Inflammatory macrophage treated with lipopolysaccharide for 1 hour (primary cell): ENCODE data around the gene TK1.
"Not testable (repeated sequence)": the region's sequence is repeated elsewhere in the genome, so short reads cannot be mapped to it uniquely, and the experiment has no call there.

Experiments
- DNase-seq, 2 donors: peaks; one replicate each; pipeline ENCODE4 v3.0.0-alpha.2; 2020 to 2022

Gene TK1, protein sequence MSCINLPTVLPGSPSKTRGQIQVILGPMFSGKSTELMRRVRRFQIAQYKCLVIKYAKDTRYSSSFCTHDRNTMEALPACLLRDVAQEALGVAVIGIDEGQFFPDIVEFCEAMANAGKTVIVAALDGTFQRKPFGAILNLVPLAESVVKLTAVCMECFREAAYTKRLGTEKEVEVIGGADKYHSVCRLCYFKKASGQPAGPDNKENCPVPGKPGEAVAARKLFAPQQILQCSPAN

DNA sequence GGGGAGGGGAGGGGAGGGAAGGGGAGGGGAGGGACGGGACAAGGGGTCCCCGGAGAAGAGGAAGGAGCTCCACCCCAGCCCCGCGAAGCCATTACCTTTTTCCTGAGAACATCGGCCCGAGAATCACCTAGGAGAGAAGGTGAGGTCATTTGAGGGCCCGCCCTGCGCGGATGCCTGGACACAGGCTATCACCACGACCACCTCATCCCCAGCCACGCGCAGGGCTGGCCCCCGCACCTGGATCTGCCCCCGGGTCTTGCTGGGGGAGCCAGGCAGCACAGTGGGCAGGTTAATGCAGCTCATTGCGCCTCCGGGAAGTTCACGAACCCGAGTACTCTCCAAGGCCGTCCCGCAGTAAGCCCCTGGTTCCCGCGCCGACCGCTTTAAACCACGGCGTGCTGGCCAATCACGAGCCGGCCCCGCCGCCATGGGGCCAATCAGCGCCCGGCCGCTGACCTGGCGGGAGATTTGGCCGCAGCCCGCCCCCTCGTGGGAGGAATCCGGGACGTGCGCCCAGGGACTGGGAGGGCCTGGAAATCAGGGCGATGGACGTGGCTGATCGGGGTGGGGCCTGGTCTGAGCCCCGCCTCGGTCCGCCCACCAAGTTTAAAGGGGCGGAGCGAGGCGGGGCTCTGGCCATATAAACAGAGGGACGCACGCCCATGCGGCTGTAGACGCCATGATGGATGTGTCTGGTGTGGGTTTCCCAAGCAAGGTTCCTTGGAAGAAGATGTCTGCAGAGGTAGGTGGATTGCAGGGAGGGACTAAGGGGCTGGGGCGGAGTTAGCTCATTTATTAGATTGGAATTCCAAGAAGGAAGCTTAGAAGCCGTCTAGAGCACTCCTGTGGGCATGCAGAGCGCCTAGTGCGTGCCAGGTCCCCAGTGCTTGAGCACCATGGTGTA, at the start of gene TK1, which contains the start of gene AFMID:
Gene TK1 (minus strand): TSS at position 361 of the 904 bp plus-strand sequence. CDS start 58 bp downstream, at position 303.
Gene AFMID (plus strand): TSS at position 671 of the 904 bp plus-strand sequence. CDS start 9 bp downstream, at position 680.
- peak; percentile 98 to 99 for DNase-seq

DNA sequence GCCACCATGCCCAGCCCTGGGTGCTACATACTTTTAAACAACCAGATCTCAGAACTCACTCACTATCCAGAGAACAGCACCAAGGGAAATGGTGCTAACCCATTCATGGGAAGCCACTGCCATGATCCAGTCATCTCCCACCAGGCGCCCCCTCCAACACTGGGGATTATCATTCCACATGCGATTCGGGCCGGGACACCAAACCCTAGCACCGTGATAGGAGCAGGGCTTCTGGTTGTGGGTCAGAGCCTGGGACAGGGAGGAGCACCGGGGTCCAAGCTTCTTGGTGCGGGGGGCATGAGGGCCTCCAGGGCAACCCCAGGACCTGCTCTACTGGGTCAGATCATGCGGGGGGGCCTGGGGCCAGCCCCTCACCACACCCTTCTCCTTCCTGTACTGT, 49.0 kb upstream of the TK1 start:
- DNase-seq: no peak

DNA sequence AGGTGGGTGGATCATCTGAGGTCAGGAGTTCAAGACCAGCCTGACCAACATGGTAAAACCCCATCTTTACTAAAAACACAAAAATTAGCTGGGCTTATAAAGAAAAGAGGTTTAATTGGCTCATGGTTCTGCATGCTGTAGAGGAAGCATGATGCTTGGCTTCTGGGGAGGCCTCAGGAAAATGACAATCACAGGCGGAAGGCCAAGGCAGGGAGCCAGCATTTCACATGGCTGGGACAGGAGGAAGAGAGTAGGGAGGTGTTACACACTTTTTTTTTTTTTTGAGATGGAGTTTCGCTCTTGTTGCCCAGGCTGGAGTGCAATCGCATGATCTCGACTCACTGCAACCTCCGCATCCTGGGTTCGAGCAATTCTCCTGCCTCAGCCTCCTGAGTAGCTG, 48.2 kb upstream of the TK1 start:
- not testable (repeated sequence) for DNase-seq

DNA sequence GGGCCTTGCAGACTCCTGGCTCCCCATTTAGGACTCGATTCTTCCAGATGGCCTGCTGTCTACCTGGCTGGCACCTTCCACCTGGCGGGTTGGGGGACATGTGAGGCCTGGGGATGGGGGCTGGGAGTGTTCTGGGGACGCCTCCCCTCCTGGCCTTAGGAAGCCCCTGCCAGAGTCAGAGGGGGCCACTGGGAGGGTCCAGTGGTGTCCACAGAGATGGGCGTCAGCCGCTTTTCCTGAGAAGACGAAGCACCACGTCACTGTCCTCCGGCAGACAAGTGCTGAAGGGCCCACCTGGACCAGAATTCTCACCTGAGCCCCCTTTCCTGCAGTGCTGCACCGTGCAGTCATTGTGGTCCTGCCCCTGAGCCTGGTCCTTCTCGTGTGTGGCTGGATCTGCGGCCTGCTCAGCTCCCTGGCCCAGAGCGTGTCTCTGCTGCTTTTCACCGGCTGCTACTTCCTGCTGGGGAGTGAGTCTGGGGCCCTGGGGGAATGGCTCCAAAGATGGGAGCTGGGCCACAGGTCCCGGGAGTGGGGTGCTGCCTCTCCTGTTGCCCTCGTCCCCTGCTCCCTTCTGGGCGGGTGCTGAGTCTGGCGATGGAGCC, 47.5 kb upstream of the TK1 start:
- DNase-seq: no peak

DNA sequence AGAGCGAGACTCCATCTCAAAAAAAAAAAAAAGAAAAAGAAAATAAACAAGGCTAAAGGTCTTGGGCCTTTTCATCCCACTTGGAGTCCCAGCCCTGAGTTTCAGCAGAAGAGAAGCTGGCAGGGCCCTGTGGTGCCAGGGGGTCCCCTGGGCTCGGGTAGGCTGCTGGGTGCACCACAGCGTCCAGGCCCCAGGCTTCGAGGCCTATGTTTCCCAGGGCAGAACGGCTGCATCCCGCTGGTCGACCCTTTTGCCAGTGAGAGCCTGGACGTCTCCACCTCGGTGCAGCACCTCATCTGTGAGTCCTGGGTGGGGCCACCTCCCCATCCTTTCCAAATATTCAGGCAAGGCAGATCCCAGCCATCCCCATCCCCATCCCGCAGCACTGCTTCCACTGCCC, 46.8 kb upstream of the TK1 start:
- no peak for DNase-seq

DNA sequence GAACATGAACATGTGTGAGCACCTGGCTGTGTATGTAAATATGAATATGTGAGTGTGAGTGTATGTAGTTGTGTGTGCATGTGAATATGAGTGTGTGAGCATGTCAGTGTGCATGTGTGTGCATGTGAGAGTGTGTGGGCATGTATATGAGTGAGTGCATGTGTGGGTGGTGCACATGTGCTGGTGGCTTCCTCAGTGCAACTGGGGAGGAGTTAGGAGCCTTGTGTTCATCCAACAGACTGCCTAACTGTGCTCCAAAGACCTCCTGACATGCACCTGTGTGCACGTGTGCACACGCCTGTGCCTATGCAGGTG, 46.0 kb upstream of the TK1 start:
- peak; percentile 38 to 47 for DNase-seq

DNA sequence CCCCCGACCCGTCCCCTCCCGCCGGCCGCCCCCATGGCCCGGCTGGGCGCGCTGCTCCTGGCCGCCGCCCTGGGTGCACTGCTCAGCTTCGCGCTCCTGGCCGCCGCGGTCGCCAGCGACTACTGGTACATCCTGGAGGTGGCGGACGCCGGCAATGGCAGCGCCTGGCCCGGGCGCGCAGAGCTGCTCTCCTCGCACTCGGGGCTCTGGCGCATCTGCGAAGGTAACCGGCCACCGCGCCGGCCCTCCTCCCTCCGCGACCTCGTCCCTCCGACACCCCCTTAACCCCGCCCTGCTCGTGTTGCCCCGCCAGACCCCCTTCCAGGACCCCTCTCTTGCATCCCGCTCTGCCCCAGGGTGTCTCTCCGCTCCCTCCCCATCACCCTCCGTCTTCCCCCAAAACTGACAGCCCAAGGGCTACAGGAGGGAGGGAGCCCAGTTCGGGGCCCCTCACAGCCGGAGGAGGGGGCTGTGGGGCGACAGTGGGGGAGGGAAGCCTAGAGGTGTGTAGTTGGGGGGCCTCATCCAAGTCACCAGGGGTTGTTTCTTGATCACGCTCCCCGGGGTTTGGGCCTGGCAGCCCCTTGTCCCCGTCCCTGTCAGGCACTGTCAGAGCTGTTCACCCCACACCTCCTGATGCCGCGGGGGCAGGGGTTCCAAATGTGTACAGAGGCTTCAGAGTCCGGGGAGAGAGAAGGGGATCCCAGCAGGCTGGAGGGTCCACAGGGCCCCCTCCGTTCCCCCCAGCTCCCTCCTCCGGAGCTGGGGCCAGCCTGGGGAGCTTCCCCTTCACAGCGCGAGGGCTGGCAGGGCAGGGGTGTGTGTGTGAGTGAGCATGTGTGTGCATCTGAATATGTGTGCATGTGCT, 45.4 kb upstream of the TK1 start:
- no peak for DNase-seq

DNA sequence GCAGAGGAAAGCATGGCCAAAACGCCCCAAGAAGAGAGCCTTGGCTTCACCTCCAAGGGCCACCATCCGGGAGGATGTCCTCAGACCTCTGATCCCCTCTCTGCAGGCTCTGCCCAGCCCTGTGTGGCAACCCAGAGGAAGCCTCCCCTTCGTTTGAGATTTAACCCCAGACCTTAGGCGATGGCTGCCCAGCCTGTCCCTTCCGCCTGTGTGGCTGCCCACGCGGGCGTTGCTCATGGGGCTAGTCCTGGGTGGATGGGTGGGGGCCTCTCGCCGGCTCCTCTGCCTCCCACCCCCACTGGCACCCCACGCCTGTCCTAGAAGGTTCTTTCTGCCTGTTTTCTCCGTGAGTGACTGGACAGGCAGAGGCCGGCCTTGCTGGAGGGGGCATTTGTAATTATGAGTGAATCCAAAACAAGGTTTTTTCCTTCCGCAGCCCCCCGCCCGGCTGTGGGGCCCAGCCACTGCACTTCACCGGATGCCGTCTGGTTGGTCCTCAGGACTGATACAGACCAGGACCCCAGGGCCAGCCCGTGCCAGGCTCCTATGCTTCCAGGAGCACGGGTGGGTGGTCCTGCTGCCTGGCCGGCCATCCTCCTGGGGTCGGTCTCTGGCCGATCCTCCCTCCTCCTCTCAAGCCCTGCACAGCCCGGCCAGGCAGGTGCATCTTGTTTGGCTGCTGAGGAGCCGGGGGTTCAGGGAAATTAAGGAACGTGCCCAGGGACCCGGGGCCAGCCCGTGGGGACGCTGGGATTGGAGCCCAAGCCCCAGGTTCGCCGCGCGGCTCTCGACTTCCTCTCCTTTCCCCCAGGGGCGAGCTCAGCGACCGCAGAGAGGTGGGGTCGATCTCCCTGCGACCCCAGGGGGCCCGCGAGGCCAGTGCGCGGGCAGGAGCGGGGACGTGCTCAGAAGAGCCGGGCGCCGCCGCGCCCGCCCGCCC, 44.4 kb upstream of the TK1 start, which contains the start of gene TMEM235:
Gene TMEM235 (plus strand): TSS at position 636 of the 940 bp plus-strand sequence. CDS start 393 bp downstream, outside the sequence.
- no peak for DNase-seq

DNA sequence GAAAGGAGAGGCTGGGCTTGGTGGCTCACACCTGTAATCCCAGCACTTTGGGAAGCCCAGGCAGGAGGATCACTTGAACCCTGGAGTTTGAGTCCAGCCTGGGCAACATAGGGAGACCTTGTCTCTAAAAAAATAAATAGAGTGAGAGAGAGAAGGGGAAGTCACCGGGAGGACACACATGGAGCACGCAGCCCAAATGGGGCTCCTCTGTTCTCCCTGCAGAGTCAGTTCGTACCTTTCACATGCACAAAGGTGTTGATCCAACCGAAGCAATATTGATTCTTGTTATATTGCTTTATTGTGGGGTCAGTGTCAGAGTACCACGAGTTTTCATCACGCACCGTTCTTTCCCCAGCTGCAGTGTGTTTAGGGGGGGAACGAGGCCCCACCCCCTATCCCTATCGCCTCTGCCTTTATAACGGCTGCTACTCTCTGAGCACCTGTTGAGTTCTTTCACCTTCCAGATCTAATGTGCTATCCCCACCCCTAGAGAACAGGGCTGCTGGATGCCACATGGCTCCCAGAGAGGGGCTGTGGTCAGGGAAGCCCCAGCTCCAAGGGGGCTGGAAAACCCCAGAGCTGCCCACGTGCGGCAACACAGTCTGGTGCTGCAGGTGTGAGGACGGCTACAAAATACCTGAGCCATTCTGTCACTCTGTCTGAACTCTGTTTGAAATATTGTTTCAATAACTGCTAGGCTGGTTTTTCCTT, 43.6 kb upstream of the TK1 start:
- no peak for DNase-seq

DNA sequence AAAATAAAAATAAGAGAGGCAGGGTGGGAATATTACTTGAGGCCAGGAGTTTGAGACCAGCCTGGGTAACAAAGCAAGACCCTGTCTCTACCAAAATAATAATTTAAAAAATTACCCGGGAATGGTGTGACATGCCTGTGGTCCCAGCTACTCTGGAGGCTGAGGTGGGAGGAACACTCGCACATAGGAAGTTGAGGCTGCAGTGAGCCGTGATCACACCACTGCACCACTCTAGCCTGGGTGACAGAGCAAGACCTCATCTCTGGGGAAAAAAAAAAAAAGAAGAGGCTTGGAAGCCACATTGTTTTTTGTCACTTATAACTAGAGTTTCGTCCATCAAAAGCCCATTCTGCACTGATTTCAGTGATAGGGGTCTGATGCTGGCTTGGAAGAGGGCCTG, 41.3 kb upstream of the TK1 start:
- no peak for DNase-seq

DNA sequence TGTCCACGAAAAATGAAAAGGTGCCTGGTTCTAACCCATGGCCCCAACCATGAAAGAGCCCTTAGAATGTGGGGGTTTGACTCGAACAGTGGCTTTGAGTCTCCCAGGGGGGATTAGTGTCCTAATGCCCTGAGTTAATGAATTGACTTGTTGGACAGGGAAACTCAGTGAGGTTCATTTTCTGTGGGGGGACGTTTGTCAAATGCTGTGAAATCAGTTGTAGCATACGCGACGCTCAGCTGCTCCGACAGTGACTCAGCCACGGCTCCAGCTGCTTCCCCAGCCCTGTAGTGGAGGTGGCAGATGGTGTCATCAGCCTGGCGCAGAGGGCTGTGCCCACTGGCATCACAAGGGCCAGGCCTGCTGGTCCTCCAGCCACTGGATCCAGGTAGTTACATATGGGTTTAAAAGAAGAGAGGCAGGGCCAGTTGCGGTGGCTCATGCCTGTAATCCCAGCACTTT, 40.6 kb upstream of the TK1 start:
- DNase-seq: peak; percentile 68 to 88

DNA sequence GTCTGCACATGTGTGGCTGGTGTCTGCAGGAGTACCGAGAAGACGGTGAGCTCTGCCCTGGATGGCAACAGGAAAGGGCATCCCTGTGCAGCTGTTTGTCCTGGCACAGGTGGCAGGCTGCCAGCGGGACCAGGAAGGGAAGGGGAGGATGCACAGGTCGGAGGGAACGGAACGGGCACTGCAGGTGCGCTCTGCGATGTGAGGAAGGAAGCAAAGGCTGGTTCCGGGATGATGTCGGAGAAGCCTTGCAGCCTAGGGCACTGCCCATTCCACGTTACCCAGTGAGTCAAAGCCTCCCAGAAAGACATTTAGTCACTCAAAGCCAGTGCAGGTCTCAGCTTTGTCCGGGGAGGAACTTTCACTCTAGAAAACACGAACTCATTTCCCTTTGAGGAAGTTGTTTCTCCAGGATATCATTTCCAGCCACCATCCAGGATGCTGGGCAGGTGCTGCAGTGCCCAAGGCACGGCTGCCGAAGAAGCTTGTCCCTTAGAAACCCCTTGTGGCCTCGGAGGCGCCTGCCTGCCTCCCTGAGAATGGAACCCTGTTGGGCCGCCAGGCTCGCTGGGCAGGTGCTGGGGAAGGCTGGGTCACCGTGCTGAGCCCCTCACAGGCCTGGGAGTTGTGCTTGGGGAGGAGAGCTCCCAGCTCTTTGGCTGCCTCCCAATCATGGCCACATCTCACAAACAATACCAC, 40.1 kb upstream of the TK1 start:
- DNase-seq: peak; percentile 58 to 71

DNA sequence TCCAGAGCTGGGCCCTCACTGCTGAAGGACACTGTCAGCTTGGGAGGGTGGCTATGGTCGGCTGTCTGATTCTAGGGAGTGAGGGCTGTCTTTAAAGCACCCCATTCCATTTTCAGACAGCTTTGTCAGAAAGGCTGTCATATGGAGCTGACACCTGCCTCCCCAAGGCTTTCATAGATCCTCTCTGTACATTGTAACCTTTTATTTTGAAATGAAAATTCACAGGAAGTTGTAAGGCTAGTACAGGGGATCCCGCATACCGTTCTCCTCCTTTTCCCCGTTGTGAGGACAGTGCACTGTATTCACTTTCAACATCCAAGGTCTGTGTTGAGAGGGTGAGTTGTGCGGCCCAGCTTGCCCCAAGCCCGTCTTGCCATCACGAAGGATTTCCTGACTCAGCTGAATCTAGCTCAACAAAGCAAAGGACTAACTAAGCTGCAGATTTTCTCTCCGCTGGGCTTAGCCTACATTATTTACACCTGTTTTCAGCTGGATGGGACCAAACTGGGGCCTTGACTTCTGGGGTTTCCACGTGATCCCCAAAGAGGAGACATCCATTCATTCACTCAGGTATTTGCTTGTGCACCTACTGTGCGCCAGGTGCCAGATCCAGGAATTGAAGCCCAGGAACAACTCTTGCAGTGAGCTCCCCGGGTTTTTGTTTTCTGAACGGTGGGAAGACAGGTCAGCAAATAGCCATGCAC, 39.4 kb upstream of the TK1 start:
- DNase-seq: no peak

DNA sequence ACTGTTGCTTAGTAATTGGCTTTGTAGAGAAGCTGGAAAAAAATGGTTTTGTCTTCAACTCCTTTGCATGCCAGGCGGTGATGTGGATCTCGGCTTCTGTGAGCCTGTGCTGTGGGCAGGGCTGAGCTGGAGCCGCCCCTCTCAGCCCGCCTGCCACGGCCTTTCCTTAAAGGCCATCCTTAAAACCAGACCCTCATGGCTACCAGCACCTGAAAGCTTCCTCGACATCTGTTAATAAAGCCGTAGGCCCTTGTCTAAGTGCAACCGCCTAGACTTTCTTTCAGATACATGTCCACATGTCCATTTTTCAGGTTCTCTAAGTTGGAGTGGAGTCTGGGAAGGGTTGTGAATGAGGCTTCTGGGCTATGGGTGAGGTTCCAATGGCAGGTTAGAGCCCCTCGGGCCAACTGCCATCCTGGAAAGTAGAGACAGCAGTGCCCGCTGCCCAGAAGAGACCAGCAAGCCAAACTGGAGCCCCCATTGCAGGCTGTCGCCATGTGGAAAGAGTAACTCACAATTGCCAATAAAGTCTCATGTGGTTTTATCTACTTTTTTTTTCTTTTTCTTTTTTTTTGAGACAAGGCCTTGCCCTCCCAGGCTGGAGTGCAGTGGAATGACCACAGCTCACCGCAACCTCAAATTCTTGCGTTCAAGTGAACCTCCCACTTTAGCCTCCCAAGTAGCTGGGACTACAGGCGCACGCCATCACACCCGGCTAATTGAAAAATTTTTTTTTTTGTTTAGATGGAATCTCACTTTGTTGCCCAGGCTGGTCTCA, 38.4 kb upstream of the TK1 start:
- DNase-seq: no peak

DNA sequence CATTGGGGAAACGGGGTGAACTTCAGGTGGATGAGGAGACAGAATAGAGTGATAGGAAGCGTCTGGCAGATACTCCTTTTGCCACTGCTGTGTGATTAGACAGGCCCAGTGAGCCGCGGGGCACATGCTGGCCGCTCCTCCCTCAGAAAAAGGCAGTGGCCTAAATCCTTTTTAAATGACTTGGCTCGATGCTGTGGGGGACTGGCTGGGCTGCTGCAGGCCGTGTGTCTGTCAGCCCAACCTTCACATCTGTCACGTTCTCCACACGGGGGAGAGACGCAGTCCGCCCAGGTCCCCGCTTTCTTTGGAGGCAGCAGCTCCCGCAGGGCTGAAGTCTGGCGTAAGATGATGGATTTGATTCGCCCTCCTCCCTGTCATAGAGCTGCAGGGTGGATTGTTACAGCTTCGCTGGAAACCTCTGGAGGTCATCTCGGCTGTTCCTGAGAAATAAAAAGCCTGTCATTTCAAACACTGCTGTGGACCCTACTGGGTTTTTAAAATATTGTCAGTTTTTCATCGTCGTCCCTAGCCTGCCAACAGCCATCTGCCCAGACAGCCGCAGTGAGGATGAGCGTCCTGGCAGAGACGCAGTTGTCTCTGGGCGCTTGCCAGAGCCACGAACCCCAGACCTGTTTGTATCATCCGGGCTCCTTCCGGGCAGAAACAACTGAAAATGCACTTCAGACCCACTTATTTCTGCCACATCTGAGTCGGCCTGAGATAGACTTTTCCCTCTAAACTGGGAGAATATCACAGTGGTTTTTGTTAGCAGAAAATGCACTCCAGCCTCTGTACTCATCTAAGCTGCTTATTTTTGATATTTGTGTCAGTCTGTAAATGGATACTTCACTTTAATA, 37.6 kb upstream of the TK1 start:
- no peak for DNase-seq

DNA sequence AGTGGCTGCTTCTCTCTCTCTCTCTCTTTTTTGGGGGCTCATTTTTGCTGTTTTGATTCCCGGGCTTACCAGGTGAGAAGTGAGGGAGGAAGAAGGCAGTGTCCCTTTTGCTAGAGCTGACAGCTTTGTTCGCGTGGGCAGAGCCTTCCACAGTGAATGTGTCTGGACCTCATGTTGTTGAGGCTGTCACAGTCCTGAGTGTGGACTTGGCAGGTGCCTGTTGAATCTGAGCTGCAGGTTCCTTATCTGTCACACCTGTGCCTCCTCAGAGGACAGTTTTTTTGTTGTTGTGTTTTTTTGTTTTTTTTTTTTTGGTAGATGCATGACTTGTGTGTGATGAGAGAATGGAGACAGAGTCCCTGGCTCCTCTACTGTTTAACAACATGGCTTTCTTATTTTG, 36.9 kb upstream of the TK1 start:
- no peak for DNase-seq

DNA sequence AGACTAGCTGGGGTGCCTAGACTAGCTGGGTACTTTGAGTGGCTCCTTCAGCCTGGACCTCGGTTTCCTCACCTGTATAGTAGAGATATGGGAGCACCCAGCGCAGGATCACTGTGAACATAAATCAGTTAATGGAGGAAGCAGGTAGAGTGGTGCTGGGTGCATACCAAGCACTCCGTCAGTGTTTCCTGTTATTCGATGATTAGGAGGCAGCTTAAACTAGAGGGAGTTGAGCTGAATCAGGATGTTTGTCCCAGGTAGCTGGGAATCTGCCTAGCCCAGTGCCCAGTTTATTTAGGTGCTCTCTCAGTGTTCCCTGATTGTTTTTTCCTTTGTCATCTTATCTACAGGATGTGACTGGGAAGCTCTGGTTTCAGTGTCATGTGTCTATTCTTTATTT, 36.2 kb upstream of the TK1 start:
- no peak for DNase-seq
